Body of pancreas (tissue), 4 donors: ENCODE data around the gene CBY1.

Source experiments
- POLR2A ChIP-seq, 3 donors: fragments of 450-650 bp; IDR thresholded peaks; one replicate each; pipeline ENCODE4 v1.6.1; 2016; ENCODE audit warnings: antibody characterized with exemption in 3 of 3, mild to moderate bottlenecking in 2 of 3
- TF ChIP-seq, protein P1 (sequence below), 7 experiments: fragments of 450-650 bp in 4 of 7; fragments of 200-600 bp in 3 of 7; sonication (generic) in 3 of 7; IDR thresholded peaks; one replicate each; pipeline ENCODE4 v1.5.1; 2016 to 2019; ENCODE audit warnings: antibody characterized with exemption in 7 of 7

DNA sequence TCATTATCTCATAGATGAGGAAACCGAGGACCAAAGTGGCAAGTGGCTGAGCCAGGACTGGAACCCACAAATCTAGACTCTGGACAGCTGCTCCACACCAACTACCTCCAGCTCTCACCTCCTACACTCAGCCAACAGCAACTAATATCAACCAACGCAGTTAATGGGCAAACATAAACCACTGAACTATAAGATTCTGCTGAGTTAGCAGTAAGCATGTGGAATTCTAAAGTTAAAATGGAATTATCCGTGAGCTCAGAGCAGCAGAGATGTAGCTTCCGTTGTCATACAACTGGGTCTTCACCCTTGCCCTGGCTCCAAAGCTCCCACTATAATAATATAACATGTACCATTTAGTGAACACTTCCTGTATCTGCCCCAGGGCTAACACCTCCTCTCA lies 27.3 kb upstream of the CBY1 start:
- TF ChIP-seq, protein P1, sequence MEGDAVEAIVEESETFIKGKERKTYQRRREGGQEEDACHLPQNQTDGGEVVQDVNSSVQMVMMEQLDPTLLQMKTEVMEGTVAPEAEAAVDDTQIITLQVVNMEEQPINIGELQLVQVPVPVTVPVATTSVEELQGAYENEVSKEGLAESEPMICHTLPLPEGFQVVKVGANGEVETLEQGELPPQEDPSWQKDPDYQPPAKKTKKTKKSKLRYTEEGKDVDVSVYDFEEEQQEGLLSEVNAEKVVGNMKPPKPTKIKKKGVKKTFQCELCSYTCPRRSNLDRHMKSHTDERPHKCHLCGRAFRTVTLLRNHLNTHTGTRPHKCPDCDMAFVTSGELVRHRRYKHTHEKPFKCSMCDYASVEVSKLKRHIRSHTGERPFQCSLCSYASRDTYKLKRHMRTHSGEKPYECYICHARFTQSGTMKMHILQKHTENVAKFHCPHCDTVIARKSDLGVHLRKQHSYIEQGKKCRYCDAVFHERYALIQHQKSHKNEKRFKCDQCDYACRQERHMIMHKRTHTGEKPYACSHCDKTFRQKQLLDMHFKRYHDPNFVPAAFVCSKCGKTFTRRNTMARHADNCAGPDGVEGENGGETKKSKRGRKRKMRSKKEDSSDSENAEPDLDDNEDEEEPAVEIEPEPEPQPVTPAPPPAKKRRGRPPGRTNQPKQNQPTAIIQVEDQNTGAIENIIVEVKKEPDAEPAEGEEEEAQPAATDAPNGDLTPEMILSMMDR (IDR thresholded peaks at IDR 0.05): no peak
- no peak for TF ChIP-seq POLR2A (IDR thresholded peaks at IDR 0.05)
